Panc1 (cell line): Measurements from ENCODE around the gene POU2AF3. TPM values are rescaled to one million over a fixed set of nuclear protein-coding genes. Genes with fewer than 3 reads are reported as not detected.

ENCODE experiments used
- ATAC-seq: fragments of 200-7000 bp; cut with Tn5 transposase; 2 replicates; pipeline ENCODE4 v1.9.1; 2020; ENCODE audit warnings: mild to moderate bottlenecking, moderate library complexity
- BruUV-seq: library from RNA; stranded (reverse); fragments of 400-500 nt; replicated peaks from 2 replicates; lab custom pipeline; 2021; lab: Mats Ljungman, UMichigan
- CTCF ChIA-PET: fragments of 300-600 bp; sonication (Branson Sonifier 250); formaldehyde crosslinking; loops from one replicate; lab custom pipeline; 2022; ENCODE audit warnings: antibody characterized with exemption; lab: Charles Lee
- POLR2A ChIA-PET: fragments of 300-600 bp; sonication (Branson Sonifier 250); formaldehyde crosslinking; loops from one replicate; lab custom pipeline; 2022; ENCODE audit warnings: antibody characterized with exemption; lab: Charles Lee
- DNase-seq: peaks from one replicate; pipeline ENCODE4 v3.0.0-alpha.2; 2010; ENCODE audit warnings: low read depth, low spot score
- H3K27ac ChIP-seq: 2 replicates; pipeline ENCODE4 v1.5.1; 2011; ENCODE audit warnings: mild to moderate bottlenecking, low read length, inconsistent platforms
- H3K27me3 ChIP-seq: fragments of 200-500 bp; sonication (Bioruptor generic); 2 replicates; pipeline ENCODE4 v1.6.0; 2014; ENCODE audit warnings: low read length, inconsistent platforms; ENCODE audit not compliant: control insufficient read depth, insufficient read depth
- H3K36me3 ChIP-seq: fragments of 200-500 bp; sonication (Bioruptor generic); 2 replicates; pipeline ENCODE4 v1.5.1; 2014; ENCODE audit warnings: inconsistent platforms, mild to moderate bottlenecking, low read length, moderate library complexity; ENCODE audit not compliant: control insufficient read depth, insufficient read depth
- H3K4me1 ChIP-seq: 2 replicates; pipeline ENCODE4 v1.5.1; 2011; ENCODE audit warnings: inconsistent platforms, mild to moderate bottlenecking, low read length, moderate library complexity; ENCODE audit not compliant: control insufficient read depth, insufficient read depth
- H3K4me3 ChIP-seq, 2 experiments: 2 replicates each; pipeline ENCODE4 v1.5.1; 2011 to 2012; ENCODE audit warnings: low read depth in 2 of 2, low read length in 2 of 2, mild to moderate bottlenecking in 2 of 2, inconsistent platforms in 1 of 2, moderate library complexity in 1 of 2
- H3K9me3 ChIP-seq: fragments of 200-500 bp; sonication (Bioruptor generic); 2 replicates; pipeline ENCODE4 v1.5.1; 2014; ENCODE audit warnings: low read depth, mild to moderate bottlenecking, inconsistent platforms, low read length, moderate library complexity; ENCODE audit not compliant: control insufficient read depth, insufficient read depth
- CTCF ChIP-seq: fragments of 450-650 bp; IDR thresholded peaks from 2 replicates; pipeline ENCODE4 v1.5.1; 2017; ENCODE audit warnings: mild to moderate bottlenecking
- POLR2AphosphoS5 ChIP-seq: IDR thresholded peaks from 2 replicates; pipeline ENCODE4 v1.6.1; 2012; ENCODE audit warnings: mild to moderate bottlenecking, low read depth, low read length, moderate library complexity
- REST ChIP-seq, 2 experiments: IDR thresholded peaks; 2 replicates each; pipeline ENCODE4 v1.6.1; 2011 to 2012; ENCODE audit warnings: low read depth in 2 of 2, control low read depth in 1 of 2, low read length in 1 of 2, mild to moderate bottlenecking in 1 of 2, moderate library complexity in 1 of 2; ENCODE audit not compliant: insufficient read depth in 1 of 2
- SIN3A ChIP-seq: IDR thresholded peaks from 2 replicates; pipeline ENCODE4 v1.6.1; 2012; ENCODE audit warnings: low read depth, mild to moderate bottlenecking, low read length, moderate library complexity, borderline replicate concordance; ENCODE audit not compliant: insufficient read depth
- TCF7L2 ChIP-seq: IDR thresholded peaks from 2 replicates; pipeline ENCODE4 v1.6.1; 2011; ENCODE audit warnings: mild to moderate bottlenecking, low read depth, low read length, inconsistent platforms
- in situ Hi-C: cut with HindIII; loops from 2 replicates; pipeline ENCODE4 v1.10.0; 2016; ENCODE audit warnings: low sequenced_read_pairs, low pct_unique_long_range_greater_than_20kb
- intact Hi-C: fragments of 100-400 bp; cut with micrococcal nuclease; formaldehyde crosslinking; loops from one replicate; pipeline ENCODE4 v1.10.0; 2022; ENCODE audit not compliant: unreplicated experiment
- total RNA-seq: library from RNA; stranded (reverse); gene quantifications from one replicate; pipeline ENCODE4 v1.2.1, GENCODE V29; 2021; ENCODE audit not compliant: unreplicated experiment

The POU2AF3 gene
- total RNA-seq, 1 experiment from 2014 or later = 0.64 TPM

GRCh38 chr11:111301842-111302118 is 3.4 kb downstream of the POU2AF3 start:
- Histone ChIP-seq H3K4me3 (no peak overlapping the region), H3K36me3 (no peaks in the 10 kb centered on the region), H3K27ac (no peak overlapping the region), H3K4me1 (no peaks in the 10 kb centered on the region), H3K9me3 (no peaks in the 10 kb centered on the region), H3K27me3 (peaks cover 31% of the 10 kb centered on the region)
- ChIA-PET CTCF (no interaction called here), POLR2A (no interaction called here)
- in situ Hi-C loops = no loop called here
- no peak for TF ChIP-seq TCF7L2
- TF ChIP-seq POLR2AphosphoS5 = no peak
- no peak for TF ChIP-seq CTCF
- no peak for TF ChIP-seq REST (IDR thresholded peaks at IDR 0.05; ENCODE audit: insufficient read depth in 1 of 2, low read depth in 2 of 2, low read length in 1 of 2)
- no peak for TF ChIP-seq SIN3A
- ATAC-seq (no peak), DNase-seq (no peak)
- BruUV-seq = no TSS peak
- intact Hi-C loops = no loop called here

GRCh38 chr11:111302298-111302697 is 4.0 kb downstream of the POU2AF3 start:
- intact Hi-C loops = no loop called here
- BruUV-seq = no TSS peak
- POLR2A ChIA-PET = no interaction called here
- TF ChIP-seq REST (IDR thresholded peaks at IDR 0.05; ENCODE audit: insufficient read depth in 1 of 2, low read depth in 2 of 2, low read length in 1 of 2) (no peak), CTCF (no peak), TCF7L2 (no peak), SIN3A (no peak), POLR2AphosphoS5 (no peak)
- no peaks in the 10 kb centered on the region for H3K4me1 ChIP-seq
- H3K36me3 ChIP-seq = no peaks in the 10 kb centered on the region
- H3K27ac ChIP-seq = no peak overlapping the region
- ATAC-seq = no peak
- DNase-seq = no peak
- in situ Hi-C loops = no loop called here
- H3K9me3 ChIP-seq = no peaks in the 10 kb centered on the region
- CTCF ChIA-PET = no interaction called here
- no peak overlapping the region for H3K4me3 ChIP-seq
- H3K27me3 ChIP-seq = peaks cover 35% of the 10 kb centered on the region
